ENCODE measurements around the gene FGF8. TPM values are rescaled to one million over a fixed set of nuclear protein-coding genes. Genes with fewer than 3 reads are reported as not detected.

The FGF8 gene
- total RNA-seq, 1 donor: not detected

DNA sequence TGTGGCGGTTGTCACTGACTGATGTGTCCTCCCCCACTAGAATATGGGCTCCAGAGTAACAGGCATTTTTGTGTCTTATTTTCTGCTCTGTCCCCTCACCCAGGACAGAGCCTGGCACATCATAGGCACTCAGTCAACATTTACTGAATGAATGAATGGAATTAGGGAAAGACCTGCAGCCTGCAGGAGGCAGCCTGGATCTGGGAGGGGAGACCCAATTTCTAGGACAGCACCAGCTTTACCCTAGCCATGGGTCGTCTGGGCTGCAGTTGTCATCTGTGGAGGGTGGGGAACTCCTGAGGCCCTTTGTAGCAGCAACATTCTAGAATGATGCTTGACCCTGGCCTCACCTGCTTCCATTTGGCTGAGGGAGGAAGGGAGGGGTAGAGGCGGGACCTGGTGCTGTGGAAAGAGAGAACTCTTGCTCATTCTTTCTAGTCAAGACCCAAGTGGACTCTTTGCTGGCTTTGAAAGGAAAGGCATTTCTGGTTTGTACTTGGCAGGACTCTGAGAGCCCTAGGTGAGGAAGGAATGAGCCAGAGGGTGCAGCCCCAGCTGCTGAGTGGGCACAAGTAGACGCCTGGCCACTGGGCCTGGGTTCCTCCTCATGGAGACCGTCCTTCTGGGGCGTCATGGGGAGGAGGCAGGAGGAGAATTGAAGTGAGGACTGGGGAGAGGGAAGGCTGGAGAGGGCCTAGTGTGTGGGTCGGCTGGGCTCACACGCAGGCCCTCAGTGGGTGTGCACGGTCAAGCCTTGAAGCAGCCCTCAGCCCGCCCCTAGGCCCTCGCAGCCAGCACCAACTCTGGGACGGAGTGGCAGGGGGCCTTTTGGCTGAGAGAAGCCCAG, 8.9 kb downstream of the FGF8 start:
- Histone ChIP-seq H3K4me3 (ENCODE audit: low read length) (no peak overlapping the region), H3K4me1 (ENCODE audit: insufficient read depth, low read length) (no peaks in the 10 kb centered on the region), H3K9me3 (ENCODE audit: low read depth, low read length) (no peaks in the 10 kb centered on the region), H3K27me3 (ENCODE audit: insufficient read depth, low read length) (peaks cover 11% of the 10 kb centered on the region)

- H3K27me3 ChIP-seq (ENCODE audit: insufficient read depth, low read length): peaks cover 5% of the 10 kb centered on the region
- no peaks in the 10 kb centered on the region for H3K9me3 ChIP-seq (ENCODE audit: low read depth, low read length)
- H3K4me1 ChIP-seq (ENCODE audit: insufficient read depth, low read length): no peaks in the 10 kb centered on the region
- no peak overlapping the region for H3K4me3 ChIP-seq (ENCODE audit: low read length)
These were observed 9.6 kb downstream of the FGF8 start for GRCh38 chr10:101766306-101766705.

- no peaks in the 10 kb centered on the region for H3K4me1 ChIP-seq (ENCODE audit: insufficient read depth, low read length)
These were observed 12.6 kb downstream of the FGF8 start for GRCh38 chr10:101763141-101763846.

DNA sequence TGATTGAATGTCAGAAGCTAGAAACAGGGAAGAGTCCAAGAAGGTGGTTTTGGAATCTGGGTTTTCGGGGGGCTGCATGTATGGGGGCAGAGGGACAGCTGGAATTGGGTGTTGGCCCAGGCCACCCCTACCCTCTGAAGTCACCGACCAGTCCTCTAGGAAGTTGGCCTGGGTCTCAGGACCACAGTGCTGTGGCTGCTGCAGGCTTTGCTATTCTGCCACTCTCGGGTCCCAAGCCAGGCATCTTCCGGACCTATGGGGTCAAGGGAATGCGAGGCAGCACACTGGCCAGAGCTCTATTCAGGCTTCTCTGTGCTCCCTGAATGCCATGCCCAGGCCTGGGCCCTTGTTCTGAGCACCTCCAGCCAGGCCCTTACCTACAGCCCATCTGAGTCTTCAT, 13.2 kb downstream of the FGF8 start:
- no peaks in the 10 kb centered on the region for H3K9me3 ChIP-seq (ENCODE audit: low read depth, low read length)
- H3K4me3 ChIP-seq (ENCODE audit: low read length): no peak overlapping the region
- no peaks in the 10 kb centered on the region for H3K27me3 ChIP-seq (ENCODE audit: insufficient read depth, low read length)
- H3K4me1 ChIP-seq (ENCODE audit: insufficient read depth, low read length): no peaks in the 10 kb centered on the region

More at GRCh38 chr10:101763141-101763846, 12.6 kb downstream of the FGF8 start:
- no peaks in the 10 kb centered on the region for H3K27me3 ChIP-seq (ENCODE audit: insufficient read depth, low read length)
- no peak overlapping the region for H3K4me3 ChIP-seq (ENCODE audit: low read length)
- no peaks in the 10 kb centered on the region for H3K9me3 ChIP-seq (ENCODE audit: low read depth, low read length)

DNA sequence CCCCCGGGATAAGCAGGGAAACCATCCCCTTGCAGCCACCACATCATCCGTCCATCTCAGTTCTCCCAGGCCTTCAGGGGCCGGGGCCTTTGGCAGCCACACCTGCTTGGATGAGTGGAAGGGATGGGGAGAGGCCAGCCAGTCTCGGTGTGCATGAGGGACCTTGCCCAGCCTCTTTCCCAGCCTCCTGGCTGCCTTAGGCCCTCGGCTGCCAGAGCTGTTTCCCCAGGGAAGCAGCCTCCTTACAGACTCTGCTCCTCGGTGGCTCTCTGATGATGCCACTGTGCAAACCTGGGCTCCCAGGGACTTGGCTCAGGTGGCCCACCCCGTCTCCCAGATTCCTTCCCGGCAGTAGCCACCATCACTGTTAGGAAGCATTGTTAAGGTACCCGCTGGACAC, 14.7 kb downstream of the FGF8 start:
- H3K9me3 ChIP-seq (ENCODE audit: low read depth, low read length): no peaks in the 10 kb centered on the region
- no peak overlapping the region for H3K4me3 ChIP-seq (ENCODE audit: low read length)
- no peaks in the 10 kb centered on the region for H3K27me3 ChIP-seq (ENCODE audit: insufficient read depth, low read length)
- H3K4me1 ChIP-seq (ENCODE audit: insufficient read depth, low read length): no peaks in the 10 kb centered on the region

DNA sequence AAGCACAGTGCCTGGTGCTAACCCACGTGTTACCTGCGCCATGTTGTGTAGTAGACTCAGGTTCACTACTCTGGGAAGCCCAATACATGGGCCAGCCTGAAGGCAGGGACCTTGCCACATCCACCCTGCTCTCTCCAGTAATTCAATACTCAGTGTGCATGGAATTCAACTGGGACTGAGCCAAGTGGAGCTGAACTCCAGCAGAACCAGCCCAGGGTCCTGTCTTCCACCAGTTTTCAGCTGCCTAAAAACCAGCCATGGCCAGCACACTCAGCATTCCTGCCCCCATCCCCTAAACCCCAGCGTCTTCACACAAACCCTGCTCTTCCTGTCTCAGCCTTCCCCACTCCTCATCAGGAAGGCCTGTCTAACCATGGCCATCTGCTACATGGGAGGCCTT, 15.4 kb downstream of the FGF8 start:
- Histone ChIP-seq H3K4me3 (ENCODE audit: low read length) (no peak overlapping the region), H3K4me1 (ENCODE audit: insufficient read depth, low read length) (no peaks in the 10 kb centered on the region), H3K27me3 (ENCODE audit: insufficient read depth, low read length) (no peaks in the 10 kb centered on the region), H3K9me3 (ENCODE audit: low read depth, low read length) (no peaks in the 10 kb centered on the region)

DNA sequence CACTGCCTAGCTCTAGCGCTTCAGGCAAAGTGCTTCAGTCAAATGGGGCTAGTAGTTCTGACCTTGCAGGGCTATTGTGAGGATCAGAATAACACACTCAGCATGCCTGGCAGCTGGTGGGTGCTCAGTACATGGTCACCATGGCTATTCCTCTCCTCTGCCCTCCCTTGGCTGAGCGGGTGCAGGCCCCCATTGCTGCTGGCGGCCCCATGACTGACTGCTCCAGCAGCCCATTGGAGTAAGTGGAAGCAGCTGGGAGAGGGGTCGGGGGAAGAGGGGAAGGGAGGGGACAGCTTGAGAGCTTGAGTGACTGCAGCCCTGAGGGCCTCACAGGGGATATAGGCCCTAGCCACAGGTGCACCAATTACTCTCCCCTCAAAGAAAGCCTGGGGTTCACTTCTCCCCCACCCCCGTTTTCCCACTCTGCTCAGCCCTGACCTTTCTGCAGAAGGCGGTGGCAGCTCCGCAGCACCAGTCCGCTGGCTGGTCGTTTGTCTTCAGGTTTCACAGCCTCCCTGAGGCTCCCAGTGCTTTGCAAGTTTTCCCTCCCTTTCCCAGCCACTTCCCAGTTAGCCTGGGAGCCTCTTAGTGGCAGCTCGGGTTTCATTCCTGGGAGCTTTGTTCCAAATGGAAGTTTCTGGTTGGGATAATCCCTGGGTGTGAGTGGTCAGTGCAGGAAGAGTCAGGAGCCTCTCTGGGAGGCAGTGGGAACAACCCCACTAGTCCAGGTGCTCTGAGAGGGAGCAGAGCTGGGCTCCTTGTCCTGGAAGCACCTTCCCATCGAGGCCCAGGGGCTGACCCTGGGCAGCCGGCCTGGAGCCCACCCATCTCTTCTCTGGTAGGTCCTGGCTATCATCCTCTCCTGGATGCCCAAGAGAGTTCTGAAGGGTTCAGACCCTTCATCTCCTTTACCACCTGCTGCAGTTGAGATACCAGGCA, 16.3 kb downstream of the FGF8 start:
- Histone ChIP-seq H3K4me1 (ENCODE audit: insufficient read depth, low read length) (no peaks in the 10 kb centered on the region), H3K9me3 (ENCODE audit: low read depth, low read length) (no peaks in the 10 kb centered on the region), H3K4me3 (ENCODE audit: low read length) (no peak overlapping the region), H3K27me3 (ENCODE audit: insufficient read depth, low read length) (no peaks in the 10 kb centered on the region)

GRCh38 chr10:101758858-101759257, 17.1 kb downstream of the FGF8 start:
- Histone ChIP-seq H3K9me3 (ENCODE audit: low read depth, low read length) (no peaks in the 10 kb centered on the region), H3K4me3 (ENCODE audit: low read length) (no peak overlapping the region), H3K4me1 (ENCODE audit: insufficient read depth, low read length) (no peaks in the 10 kb centered on the region), H3K27me3 (ENCODE audit: insufficient read depth, low read length) (no peaks in the 10 kb centered on the region)

DNA sequence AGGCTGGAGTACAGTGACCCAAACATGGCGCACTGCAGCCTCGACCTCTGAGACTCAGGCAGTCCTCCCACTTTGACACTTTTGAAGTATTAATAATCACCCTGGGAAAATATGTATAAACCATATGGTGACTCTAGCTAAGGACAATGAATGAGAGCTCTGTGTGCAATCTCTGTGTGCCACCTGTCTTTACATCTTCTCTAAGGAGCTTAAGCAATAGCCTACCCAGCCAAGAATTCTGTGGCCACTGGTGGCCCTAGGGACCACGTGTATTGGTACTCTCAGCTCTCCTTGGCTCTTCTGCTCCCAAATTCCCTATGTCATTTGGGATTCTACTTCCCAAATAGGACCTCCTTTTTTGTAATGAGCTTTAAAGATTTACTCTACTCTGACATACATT, 23.7 kb downstream of the FGF8 start:
- no peaks in the 10 kb centered on the region for H3K4me1 ChIP-seq (ENCODE audit: insufficient read depth, low read length)
- no peaks in the 10 kb centered on the region for H3K9me3 ChIP-seq (ENCODE audit: low read depth, low read length)

GRCh38 chr10:101749047-101750016, 26.6 kb downstream of the FGF8 start:
- no peak overlapping the region for H3K4me3 ChIP-seq (ENCODE audit: low read length)
- no peaks in the 10 kb centered on the region for H3K4me1 ChIP-seq (ENCODE audit: insufficient read depth, low read length)
- H3K9me3 ChIP-seq (ENCODE audit: low read depth, low read length): no peaks in the 10 kb centered on the region
- peaks cover 7% of the 10 kb centered on the region for H3K27me3 ChIP-seq (ENCODE audit: insufficient read depth, low read length)

More for the DNA sequence above, 23.7 kb downstream of the FGF8 start:
- H3K4me3 ChIP-seq (ENCODE audit: low read length): no peak overlapping the region
- H3K27me3 ChIP-seq (ENCODE audit: insufficient read depth, low read length): peaks cover 7% of the 10 kb centered on the region

DNA sequence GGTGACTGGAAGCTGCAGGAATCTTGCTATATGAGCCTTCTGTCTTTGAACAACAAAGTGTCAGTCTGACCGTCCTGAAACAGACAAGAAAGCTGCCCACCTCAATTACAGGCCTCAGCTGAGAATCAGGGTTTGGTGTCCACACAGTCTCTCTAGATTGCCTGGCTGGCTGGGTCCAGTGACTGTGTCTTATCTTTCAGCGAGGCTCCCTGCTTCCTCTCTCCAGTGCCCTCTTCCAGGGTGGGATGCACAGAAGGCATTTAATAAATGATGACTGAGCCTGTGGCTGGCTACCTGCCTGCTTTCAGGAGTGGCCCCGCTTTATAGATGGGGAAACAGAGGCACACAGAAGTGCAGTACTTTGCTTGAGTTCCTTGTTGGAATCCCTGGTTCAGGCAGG, 27.4 kb downstream of the FGF8 start:
- Histone ChIP-seq H3K4me3 (ENCODE audit: low read length) (no peak overlapping the region), H3K9me3 (ENCODE audit: low read depth, low read length) (no peaks in the 10 kb centered on the region), H3K4me1 (ENCODE audit: insufficient read depth, low read length) (no peaks in the 10 kb centered on the region), H3K27me3 (ENCODE audit: insufficient read depth, low read length) (peaks cover 7% of the 10 kb centered on the region)

DNA sequence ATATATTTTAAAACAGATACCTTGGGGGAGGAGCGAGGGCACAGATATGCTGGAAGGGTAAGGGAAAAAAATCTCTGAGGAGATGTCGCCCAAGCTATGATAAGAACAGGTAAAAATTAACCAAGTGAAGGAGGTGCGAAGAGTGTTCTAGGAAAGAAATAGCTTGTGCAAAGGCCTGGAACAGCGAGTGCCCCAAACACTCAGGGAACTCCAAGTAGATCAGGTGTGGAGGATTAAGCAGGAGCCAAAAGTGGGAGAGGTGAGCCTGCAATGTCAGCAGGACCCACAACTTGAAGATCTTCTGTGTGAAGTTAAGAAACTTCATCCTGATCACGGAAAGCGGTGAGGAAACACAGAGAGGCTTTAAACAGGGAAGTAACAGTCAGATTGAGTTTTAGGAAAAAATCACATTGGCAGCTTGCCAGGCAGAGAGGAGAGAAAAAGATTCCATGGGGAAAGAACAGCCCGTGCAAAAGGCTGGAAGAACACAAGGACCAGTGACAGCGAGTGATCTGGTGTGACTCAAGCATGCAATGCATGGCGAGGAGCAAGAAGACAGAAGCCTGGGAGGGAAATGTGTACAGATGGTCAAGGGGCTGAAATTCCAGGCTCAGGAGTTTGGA, 30.7 kb downstream of the FGF8 start:
- Histone ChIP-seq H3K4me3 (ENCODE audit: low read length) (no peak overlapping the region), H3K9me3 (ENCODE audit: low read depth, low read length) (no peaks in the 10 kb centered on the region), H3K27me3 (ENCODE audit: insufficient read depth, low read length) (peaks cover 2% of the 10 kb centered on the region), H3K4me1 (ENCODE audit: insufficient read depth, low read length) (no peaks in the 10 kb centered on the region)

DNA sequence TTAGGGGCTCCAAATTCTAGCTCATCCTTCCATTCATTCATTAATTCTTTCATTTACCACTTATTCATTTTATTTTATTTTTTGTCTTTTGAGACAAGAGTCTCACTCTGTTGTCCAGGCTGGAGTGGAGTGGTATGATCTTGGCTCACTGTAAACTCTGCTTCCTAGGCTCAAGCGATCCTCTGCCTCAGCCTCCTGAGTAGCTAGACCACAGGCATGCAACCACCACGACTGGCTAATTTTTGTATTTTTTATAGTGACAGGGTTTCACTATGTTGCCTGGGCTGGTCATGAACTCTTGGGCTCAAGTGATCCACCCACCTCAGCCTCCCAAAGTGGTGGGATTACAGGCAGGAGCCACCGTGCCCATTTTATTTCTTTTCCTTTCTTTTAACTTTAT, 31.6 kb downstream of the FGF8 start:
- H3K4me1 ChIP-seq (ENCODE audit: insufficient read depth, low read length): no peaks in the 10 kb centered on the region
- H3K27me3 ChIP-seq (ENCODE audit: insufficient read depth, low read length): peaks cover 2% of the 10 kb centered on the region
- H3K9me3 ChIP-seq (ENCODE audit: low read depth, low read length): no peaks in the 10 kb centered on the region
- no peak overlapping the region for H3K4me3 ChIP-seq (ENCODE audit: low read length)

GRCh38 chr10:101741938-101742337, 34.0 kb downstream of the FGF8 start:
- no peaks in the 10 kb centered on the region for H3K4me1 ChIP-seq (ENCODE audit: insufficient read depth, low read length)

More at GRCh38 chr10:101741938-101742337, 34.0 kb downstream of the FGF8 start:
- Histone ChIP-seq H3K9me3 (ENCODE audit: low read depth, low read length) (no peaks in the 10 kb centered on the region), H3K27me3 (ENCODE audit: insufficient read depth, low read length) (peaks cover 2% of the 10 kb centered on the region), H3K4me3 (ENCODE audit: low read length) (no peak overlapping the region)

Measured in mononuclear cell (primary cell).